Measurements from ENCODE around the gene GABARAP.
A peak's percentile ranks its signal among the peaks of the same experiment; 100 is the strongest.

The GABARAP gene

GRCh38 chr17:7280519-7281073, 38.3 kb upstream of the GABARAP start:
- in situ Hi-C loops (cut with HindIII; ENCODE audit: low pct_ligation_motif_present, low sequenced_read_pairs) = no loop called here
- TF ChIP-seq, protein P1, sequence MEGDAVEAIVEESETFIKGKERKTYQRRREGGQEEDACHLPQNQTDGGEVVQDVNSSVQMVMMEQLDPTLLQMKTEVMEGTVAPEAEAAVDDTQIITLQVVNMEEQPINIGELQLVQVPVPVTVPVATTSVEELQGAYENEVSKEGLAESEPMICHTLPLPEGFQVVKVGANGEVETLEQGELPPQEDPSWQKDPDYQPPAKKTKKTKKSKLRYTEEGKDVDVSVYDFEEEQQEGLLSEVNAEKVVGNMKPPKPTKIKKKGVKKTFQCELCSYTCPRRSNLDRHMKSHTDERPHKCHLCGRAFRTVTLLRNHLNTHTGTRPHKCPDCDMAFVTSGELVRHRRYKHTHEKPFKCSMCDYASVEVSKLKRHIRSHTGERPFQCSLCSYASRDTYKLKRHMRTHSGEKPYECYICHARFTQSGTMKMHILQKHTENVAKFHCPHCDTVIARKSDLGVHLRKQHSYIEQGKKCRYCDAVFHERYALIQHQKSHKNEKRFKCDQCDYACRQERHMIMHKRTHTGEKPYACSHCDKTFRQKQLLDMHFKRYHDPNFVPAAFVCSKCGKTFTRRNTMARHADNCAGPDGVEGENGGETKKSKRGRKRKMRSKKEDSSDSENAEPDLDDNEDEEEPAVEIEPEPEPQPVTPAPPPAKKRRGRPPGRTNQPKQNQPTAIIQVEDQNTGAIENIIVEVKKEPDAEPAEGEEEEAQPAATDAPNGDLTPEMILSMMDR (IDR thresholded peaks at IDR 0.05; ENCODE audit: low read depth, low read length, missing control alignments) = peak; percentile 95
- DNase-seq = peak; percentile 66
- Histone ChIP-seq H3K4me3 (ENCODE audit: low read depth, low read length) (peak overlapping the region; percentile 43), H3K36me3 (replicated peaks) (no peaks in the 10 kb centered on the region), H3K27me3 (replicated peaks) (peaks cover 13% of the 10 kb centered on the region), H3K27ac (peak overlapping the region; percentile 8)

DNA sequence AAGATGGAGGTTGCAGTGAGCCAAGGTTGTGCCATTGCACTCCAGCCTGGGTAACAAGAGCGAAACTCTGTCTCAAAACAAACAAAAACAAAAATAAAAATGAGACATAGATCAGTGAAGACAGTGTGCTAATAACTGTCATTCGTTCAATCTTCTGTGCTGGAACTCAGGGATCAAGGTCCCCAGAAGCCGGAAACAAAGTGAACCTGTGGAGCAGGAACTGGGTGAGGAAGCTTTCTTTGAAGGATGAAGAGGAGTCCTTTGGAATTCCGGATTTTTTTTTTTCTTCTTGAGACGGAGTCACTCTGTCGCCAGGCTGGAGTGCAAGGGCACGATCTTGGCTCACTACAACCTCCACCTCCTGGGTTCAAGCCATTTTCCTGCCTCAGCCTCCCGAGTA, 37.2 kb upstream of the GABARAP start:
- peaks cover 13% of the 10 kb centered on the region for H3K27me3 ChIP-seq (replicated peaks)
- in situ Hi-C loops (cut with HindIII; ENCODE audit: low pct_ligation_motif_present, low sequenced_read_pairs) = no loop called here
- H3K27ac ChIP-seq = no peak overlapping the region
- no peak for DNase-seq
- no peak overlapping the region for H3K4me3 ChIP-seq (ENCODE audit: low read depth, low read length)
- no peaks in the 10 kb centered on the region for H3K36me3 ChIP-seq (replicated peaks)
- TF ChIP-seq, protein P1 (IDR thresholded peaks at IDR 0.05; ENCODE audit: low read depth, low read length, missing control alignments) = no peak

DNA sequence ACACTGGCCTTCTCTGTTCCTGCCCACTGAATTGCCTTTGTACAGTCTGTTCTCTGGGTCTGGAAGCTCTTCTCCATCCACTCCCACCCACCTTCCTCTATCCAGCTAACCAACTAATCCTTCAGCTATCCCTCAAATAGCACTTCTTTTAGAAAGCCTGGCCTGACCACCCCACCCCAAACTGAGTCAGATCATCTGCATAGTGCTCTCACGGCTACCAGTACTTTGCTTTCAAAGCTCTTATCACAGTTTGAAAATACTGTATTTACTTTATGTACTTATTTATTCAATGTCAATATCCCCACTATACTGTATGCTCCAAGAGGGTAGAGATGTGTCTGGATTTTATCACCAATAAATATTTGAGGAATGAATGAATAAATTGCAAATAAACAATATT, 24.5 kb upstream of the GABARAP start:
- DNase-seq = no peak
- TF ChIP-seq, protein P1 (IDR thresholded peaks at IDR 0.05; ENCODE audit: low read depth, low read length, missing control alignments) = no peak
- in situ Hi-C loops (cut with HindIII; ENCODE audit: low pct_ligation_motif_present, low sequenced_read_pairs) = no loop called here

GRCh38 chr17:7263801-7264078, 21.5 kb upstream of the GABARAP start:
- Histone ChIP-seq H3K36me3 (replicated peaks) (peaks cover 7% of the 10 kb centered on the region), H3K27me3 (replicated peaks) (no peaks in the 10 kb centered on the region), H3K4me3 (ENCODE audit: low read depth, low read length) (no peak overlapping the region), H3K27ac (no peak overlapping the region)
- TF ChIP-seq, protein P1 (IDR thresholded peaks at IDR 0.05; ENCODE audit: low read depth, low read length, missing control alignments) = no peak
- in situ Hi-C loops (cut with HindIII; ENCODE audit: low pct_ligation_motif_present, low sequenced_read_pairs) = no loop called here
- no peak for DNase-seq

More for the DNA sequence above, 24.5 kb upstream of the GABARAP start:
- Histone ChIP-seq H3K27ac (no peak overlapping the region), H3K27me3 (replicated peaks) (no peaks in the 10 kb centered on the region), H3K4me3 (ENCODE audit: low read depth, low read length) (no peak overlapping the region), H3K36me3 (replicated peaks) (no peaks in the 10 kb centered on the region)

DNA sequence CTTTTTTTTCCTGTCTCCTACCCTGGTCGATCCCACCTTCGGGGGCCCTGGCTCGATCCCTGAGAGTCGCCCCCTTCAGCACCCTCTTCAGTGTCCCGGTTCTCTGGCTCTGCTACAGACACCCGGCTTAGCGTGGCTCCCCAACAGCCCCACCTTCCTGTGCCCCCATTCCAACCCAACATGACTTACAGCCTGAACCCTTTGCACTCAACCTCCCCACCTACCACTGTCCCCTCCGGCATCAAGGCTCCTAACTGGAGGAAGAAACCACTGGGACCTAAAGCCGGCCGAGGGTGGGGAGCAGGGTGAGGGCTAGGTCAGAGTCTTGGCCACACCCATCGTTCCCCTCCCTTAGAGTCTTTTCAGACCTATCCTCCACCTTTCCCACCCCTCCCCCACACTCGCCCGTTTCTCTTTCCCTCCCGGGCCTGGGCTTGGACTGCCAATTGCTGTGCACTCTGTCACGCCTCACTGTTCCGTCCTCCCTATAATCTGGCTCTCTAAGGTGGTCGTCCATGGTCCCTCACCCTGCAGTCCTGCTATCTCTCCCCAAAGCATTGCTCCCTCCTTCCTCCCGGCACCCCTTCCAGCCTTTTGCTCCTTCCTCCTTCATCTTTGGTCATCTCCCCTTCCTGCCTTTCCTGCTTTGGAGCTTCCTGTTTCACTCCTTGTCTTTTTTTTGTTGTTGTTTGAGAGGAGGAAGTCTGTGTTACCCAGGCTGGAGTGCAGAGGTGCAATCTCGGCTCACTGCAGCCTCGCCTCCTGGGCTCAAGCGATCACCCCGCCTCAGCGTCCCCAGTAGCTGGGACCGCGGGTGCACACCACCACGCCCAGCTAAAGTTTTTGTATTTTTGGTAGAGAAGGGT, 20.9 kb upstream of the GABARAP start:
- Histone ChIP-seq H3K4me3 (ENCODE audit: low read depth, low read length) (no peak overlapping the region), H3K36me3 (replicated peaks) (peaks cover 12% of the 10 kb centered on the region), H3K27ac (no peak overlapping the region), H3K27me3 (replicated peaks) (no peaks in the 10 kb centered on the region)
- DNase-seq = no peak
- TF ChIP-seq, protein P1 (IDR thresholded peaks at IDR 0.05; ENCODE audit: low read depth, low read length, missing control alignments) = no peak
- in situ Hi-C loops (cut with HindIII; ENCODE audit: low pct_ligation_motif_present, low sequenced_read_pairs) = no loop called here

Measured in brain microvascular endothelial cell (primary cell).